ENCODE data around the gene LCN10. TPM values are rescaled to one million over a fixed set of nuclear protein-coding genes. Genes with fewer than 3 reads are reported as not detected.

The LCN10 gene
- total and polyA plus RNA-seq, 9 of the 15 experiments (the other 6 are each of a cell fraction or from before 2014, with no cell fraction given), result 0.10 to 0.21 (median 0.14) TPM; not detected in 6

DNA sequence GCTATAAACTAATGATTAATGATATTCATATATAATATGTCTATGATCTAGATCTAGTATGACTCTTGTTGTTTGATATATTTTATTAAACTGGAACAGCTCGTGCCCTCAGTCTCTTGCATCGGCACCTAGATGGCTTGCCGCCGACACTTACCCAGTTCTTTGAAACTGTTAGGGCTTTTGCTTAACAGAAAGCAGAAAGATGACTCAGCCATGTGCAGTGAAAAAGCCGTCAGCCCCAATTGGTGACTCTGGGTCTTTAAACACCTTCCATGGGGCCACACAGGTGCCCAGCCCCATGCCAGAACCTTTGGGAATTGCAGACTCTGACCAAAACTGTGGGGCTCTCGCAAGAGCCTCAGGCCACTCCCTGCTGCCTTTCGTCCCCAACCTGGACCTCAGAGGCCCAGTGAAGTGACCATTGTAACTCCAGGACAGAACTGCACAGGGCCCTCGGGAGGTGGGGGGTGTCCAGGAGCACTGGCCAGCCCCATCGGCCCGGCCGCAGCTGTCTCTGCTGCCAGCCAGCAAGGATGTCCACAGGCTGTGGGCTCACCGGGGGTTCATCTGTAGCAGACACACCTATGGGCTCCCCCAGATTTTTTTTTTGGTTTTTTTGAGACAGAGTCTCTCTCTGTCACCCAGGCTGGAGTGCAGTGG, 7.8 kb downstream of the LCN10 start (continued):
- TF ChIP-seq, protein P1, sequence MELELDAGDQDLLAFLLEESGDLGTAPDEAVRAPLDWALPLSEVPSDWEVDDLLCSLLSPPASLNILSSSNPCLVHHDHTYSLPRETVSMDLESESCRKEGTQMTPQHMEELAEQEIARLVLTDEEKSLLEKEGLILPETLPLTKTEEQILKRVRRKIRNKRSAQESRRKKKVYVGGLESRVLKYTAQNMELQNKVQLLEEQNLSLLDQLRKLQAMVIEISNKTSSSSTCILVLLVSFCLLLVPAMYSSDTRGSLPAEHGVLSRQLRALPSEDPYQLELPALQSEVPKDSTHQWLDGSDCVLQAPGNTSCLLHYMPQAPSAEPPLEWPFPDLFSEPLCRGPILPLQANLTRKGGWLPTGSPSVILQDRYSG (tag; conservative IDR thresholded peaks at IDR 0.05; ENCODE audit: low read depth), result no peak
- TF ChIP-seq SIN3A (IDR thresholded peaks at IDR 0.05; ENCODE audit: borderline replicate concordance in 2 of 2, control insufficient read depth in 1 of 2, low read depth in 2 of 2, low read length in 2 of 2), result no peak
- TF ChIP-seq, protein P2, sequence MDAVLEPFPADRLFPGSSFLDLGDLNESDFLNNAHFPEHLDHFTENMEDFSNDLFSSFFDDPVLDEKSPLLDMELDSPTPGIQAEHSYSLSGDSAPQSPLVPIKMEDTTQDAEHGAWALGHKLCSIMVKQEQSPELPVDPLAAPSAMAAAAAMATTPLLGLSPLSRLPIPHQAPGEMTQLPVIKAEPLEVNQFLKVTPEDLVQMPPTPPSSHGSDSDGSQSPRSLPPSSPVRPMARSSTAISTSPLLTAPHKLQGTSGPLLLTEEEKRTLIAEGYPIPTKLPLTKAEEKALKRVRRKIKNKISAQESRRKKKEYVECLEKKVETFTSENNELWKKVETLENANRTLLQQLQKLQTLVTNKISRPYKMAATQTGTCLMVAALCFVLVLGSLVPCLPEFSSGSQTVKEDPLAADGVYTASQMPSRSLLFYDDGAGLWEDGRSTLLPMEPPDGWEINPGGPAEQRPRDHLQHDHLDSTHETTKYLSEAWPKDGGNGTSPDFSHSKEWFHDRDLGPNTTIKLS (IDR thresholded peaks at IDR 0.05; ENCODE audit: borderline replicate concordance, low read depth), result no peak
- TF ChIP-seq MAFK (IDR thresholded peaks at IDR 0.05; ENCODE audit: low read length), result 0 out of 2 replicates have a peak, but pooled peaks have one; percentile 14

DNA sequence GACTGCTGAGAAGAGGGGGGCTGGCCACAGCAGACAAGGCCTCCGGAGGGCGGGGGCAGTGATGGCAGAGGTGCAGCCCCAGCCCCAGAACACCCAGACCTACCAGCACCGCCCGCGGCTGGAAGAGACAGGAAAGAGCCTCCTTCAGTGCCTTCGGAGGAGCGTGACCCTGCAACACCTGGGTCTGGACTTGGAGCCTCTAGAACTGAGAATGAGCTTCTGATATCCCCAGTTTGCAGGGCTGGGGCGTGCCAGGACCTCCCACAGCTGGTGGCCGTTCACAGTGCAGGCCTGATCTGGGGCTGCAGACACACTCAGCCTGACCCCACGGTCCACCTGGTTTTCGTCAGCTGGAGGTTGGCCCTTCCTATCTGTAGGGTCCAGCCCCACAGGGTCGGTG, 9.1 kb downstream of the LCN10 start:
- no peak overlapping the region for H3K4me2 ChIP-seq (ENCODE audit: insufficient read depth, low read length)
- ChIA-PET CTCF (ENCODE audit: low intra/inter-chr PET ratio) (no interaction called here), POLR2A (interaction anchor here (1.0 kb wide), 1 partner anchor 14 kb away, joined by 3 read pairs; no protein-coding TSS in a partner anchor)
- no peak for FAIRE-seq
- peaks cover 15% of the 10 kb centered on the region; the same call in 2 of the 3 replicates for H3K36me3 ChIP-seq (ENCODE audit: control insufficient read depth, insufficient read depth, low read length)
- intact Hi-C loops (cut with micrococcal nuclease), result no loop called here
- DNase-seq (ENCODE audit: extremely low read depth in 1 of 4, low spot score in 3 of 4), result no peak
- WGBS (ENCODE audit: insufficient coverage, low coverage, missing lambda C conversion rate), result 59% methylated on average over 9 of the region's 12 CpGs
- no peaks in the 10 kb centered on the region for H4K20me1 ChIP-seq (replicated peaks; ENCODE audit: control insufficient read depth, insufficient read depth, low read length)
- no peaks in the 10 kb centered on the region for H3K9me3 ChIP-seq (replicated peaks; ENCODE audit: control insufficient read depth, insufficient read depth, low read depth, low read length)
- no TSS peak for BruUV-seq (replicated peaks)
- peaks cover 8% of the 10 kb centered on the region for H3K9me1 ChIP-seq (ENCODE audit: control insufficient read depth, insufficient read depth, low read length)
- H3K4me1 ChIP-seq (replicated peaks in 1 of 2; ENCODE audit: control insufficient read depth in 2 of 2, insufficient read depth in 2 of 2, low read length in 2 of 2), result peaks cover 14 to 55% of the 10 kb centered on the region in 2 experiments; a peak in 4 of 5 replicates
- H3K9ac ChIP-seq (ENCODE audit: insufficient read depth in 1 of 2, low read depth in 2 of 2, low read length in 2 of 2), result peak overlapping the region in 1 of 2 experiments; percentile 77; a peak in 2 of 4 replicates
- no peak overlapping the region for H3K4me3 ChIP-seq
- H3K27me3 ChIP-seq (ENCODE audit: control insufficient read depth in 2 of 2, insufficient read depth in 2 of 2, low read length in 2 of 2), result no peaks in the 10 kb centered on the region; a peak in 1 of 5 replicates
- in situ Hi-C loops (cut with MboI), result no loop called here
- no peak overlapping the region for H3K27ac ChIP-seq (ENCODE audit: extremely low read depth, low read depth, low read length)
- no peak overlapping the region for H2AFZ ChIP-seq (ENCODE audit: low read depth, low read length)
- peaks cover 27% of the 10 kb centered on the region for H3K79me2 ChIP-seq (ENCODE audit: control insufficient read depth, insufficient read depth, low read length)
- ATAC-seq, result no peak
- TF ChIP-seq, protein P3, sequence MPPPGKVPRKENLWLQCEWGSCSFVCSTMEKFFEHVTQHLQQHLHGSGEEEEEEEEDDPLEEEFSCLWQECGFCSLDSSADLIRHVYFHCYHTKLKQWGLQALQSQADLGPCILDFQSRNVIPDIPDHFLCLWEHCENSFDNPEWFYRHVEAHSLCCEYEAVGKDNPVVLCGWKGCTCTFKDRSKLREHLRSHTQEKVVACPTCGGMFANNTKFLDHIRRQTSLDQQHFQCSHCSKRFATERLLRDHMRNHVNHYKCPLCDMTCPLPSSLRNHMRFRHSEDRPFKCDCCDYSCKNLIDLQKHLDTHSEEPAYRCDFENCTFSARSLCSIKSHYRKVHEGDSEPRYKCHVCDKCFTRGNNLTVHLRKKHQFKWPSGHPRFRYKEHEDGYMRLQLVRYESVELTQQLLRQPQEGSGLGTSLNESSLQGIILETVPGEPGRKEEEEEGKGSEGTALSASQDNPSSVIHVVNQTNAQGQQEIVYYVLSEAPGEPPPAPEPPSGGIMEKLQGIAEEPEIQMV (tag; conservative IDR thresholded peaks at IDR 0.05; ENCODE audit: low read depth), result no peak
- TF ChIP-seq CBFA2T3 (IDR thresholded peaks at IDR 0.05) (peak; percentile 45), DIDO1 (tag; IDR thresholded peaks at IDR 0.05; ENCODE audit: low read depth) (no peak), KLF1 (tag; IDR thresholded peaks at IDR 0.05) (no peak), ZNF436 (CRISPR knock-in tag; IDR thresholded peaks at IDR 0.05) (no peak), CBFA2T2 (conservative IDR thresholded peaks at IDR 0.05) (peak; percentile 38; the same call in 1 of the 2 replicates), CBX5 (IDR thresholded peaks at IDR 0.05; ENCODE audit: borderline replicate concordance, low read depth) (no peak), RCOR1 (IDR thresholded peaks at IDR 0.05; ENCODE audit: borderline replicate concordance in 1 of 2, low read depth in 2 of 2, low read length in 2 of 2) (no peak)
- TF ChIP-seq, protein P4, sequence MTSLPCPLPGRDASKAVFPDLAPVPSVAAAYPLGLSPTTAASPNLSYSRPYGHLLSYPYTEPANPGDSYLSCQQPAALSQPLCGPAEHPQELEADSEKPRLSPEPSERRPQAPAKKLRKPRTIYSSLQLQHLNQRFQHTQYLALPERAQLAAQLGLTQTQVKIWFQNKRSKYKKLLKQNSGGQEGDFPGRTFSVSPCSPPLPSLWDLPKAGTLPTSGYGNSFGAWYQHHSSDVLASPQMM (CRISPR knock-in tag; IDR thresholded peaks at IDR 0.05), result no peak
- TF ChIP-seq, protein P5, sequence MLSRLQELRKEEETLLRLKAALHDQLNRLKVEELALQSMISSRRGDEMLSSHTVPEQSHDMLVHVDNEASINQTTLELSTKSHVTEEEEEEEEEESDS (CRISPR knock-in tag; IDR thresholded peaks at IDR 0.05), result no peak
- TF ChIP-seq, protein P6, sequence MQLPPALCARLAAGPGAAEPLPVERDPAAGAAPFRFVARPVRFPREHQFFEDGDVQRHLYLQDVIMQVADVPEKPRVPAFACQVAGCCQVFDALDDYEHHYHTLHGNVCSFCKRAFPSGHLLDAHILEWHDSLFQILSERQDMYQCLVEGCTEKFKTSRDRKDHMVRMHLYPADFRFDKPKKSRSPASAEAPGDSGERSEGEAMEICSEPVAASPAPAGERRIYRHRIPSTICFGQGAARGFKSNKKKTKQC (CRISPR knock-in tag; IDR thresholded peaks at IDR 0.05), result no peak
